OCI-LY7 (cell line): Measurements from ENCODE around the gene LARGE1.

Experiments
- EZH2phosphoT487 ChIP-seq: fragments of 200-600 bp; sonication (generic); IDR thresholded peaks from 2 replicates; pipeline ENCODE4 v1.6.1; 2018; ENCODE audit warnings: low read depth, borderline replicate concordance, mild to moderate bottlenecking, mixed run types, antibody characterized with exemption, low read length, moderate library complexity, mixed read lengths
- TF ChIP-seq, protein P1 (sequence below): fragments of 200-600 bp; sonication (generic); conservative IDR thresholded peaks from 2 replicates; pipeline ENCODE4 v1.5.1; 2014; ENCODE audit warnings: mild to moderate bottlenecking, antibody characterized with exemption, low read length, moderate library complexity, mixed read lengths

DNA sequence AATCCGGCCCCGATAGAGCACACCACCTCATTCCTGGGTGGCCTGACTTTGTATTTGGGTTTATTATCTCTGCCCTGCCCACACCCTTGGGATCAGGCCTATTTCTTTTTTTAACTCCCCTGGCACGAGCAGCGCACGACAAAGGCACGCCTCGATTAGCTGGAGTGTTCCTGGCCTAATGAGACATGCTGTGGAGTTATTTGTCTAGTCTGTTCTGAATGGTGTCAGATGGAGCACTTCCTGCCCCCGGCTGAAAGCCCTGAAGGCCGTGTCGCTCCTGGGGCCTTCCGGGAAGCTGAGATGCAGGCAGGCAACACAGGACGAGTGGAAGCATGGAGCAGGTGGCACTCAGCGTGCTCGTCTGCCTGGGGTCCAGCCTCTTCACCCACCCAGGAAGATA, 47.1 kb downstream of the LARGE1 start:
- TF ChIP-seq, protein P1, sequence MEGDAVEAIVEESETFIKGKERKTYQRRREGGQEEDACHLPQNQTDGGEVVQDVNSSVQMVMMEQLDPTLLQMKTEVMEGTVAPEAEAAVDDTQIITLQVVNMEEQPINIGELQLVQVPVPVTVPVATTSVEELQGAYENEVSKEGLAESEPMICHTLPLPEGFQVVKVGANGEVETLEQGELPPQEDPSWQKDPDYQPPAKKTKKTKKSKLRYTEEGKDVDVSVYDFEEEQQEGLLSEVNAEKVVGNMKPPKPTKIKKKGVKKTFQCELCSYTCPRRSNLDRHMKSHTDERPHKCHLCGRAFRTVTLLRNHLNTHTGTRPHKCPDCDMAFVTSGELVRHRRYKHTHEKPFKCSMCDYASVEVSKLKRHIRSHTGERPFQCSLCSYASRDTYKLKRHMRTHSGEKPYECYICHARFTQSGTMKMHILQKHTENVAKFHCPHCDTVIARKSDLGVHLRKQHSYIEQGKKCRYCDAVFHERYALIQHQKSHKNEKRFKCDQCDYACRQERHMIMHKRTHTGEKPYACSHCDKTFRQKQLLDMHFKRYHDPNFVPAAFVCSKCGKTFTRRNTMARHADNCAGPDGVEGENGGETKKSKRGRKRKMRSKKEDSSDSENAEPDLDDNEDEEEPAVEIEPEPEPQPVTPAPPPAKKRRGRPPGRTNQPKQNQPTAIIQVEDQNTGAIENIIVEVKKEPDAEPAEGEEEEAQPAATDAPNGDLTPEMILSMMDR = no peak
- no peak for TF ChIP-seq EZH2phosphoT487
